GM18505 (cell line): ENCODE results near the gene GNG12.
"Not testable (repeated sequence)": the region's sequence is repeated elsewhere in the genome, so short reads cannot be mapped to it uniquely, and the experiment has no call there.

Experiments used
- ATAC-seq: cut with Tn5 transposase; IDR thresholded peaks from one replicate; pipeline ENCODE4 v1.9.1; 2021; ENCODE audit not compliant: unreplicated experiment
- POLR2A ChIP-seq: IDR thresholded peaks from 4 replicates; pipeline ENCODE4 v1.6.1; 2011; ENCODE audit warnings: borderline replicate concordance; ENCODE audit not compliant: insufficient read depth, insufficient read length; ENCODE audit errors: extremely low read depth

The GNG12 gene

GRCh38 chr1:67741121-67741520, 92.1 kb downstream of the GNG12 start:
- ATAC-seq: no peak
- TF ChIP-seq POLR2A: no peak

GRCh38 chr1:67740543-67740942, 92.7 kb downstream of the GNG12 start:
- no peak for TF ChIP-seq POLR2A
- ATAC-seq: no peak

- no peak for ATAC-seq
These were observed 93.9 kb downstream of the GNG12 start for GRCh38 chr1:67739361-67739760.

GRCh38 chr1:67738401-67738800, 94.9 kb downstream of the GNG12 start:
- no peak for ATAC-seq
- no peak for TF ChIP-seq POLR2A

More at GRCh38 chr1:67739361-67739760, 93.9 kb downstream of the GNG12 start:
- no peak for TF ChIP-seq POLR2A

- no peak for TF ChIP-seq POLR2A
- no peak for ATAC-seq
These were observed 95.4 kb downstream of the GNG12 start for GRCh38 chr1:67737875-67738274.

GRCh38 chr1:67736750-67737149, 96.5 kb downstream of the GNG12 start:
- no peak for ATAC-seq
- no peak for TF ChIP-seq POLR2A

GRCh38 chr1:67735806-67736627, 97.2 kb downstream of the GNG12 start:
- ATAC-seq: peak; percentile 94
- peak; percentile 75 for TF ChIP-seq POLR2A

GRCh38 chr1:67735206-67735605, 98.1 kb downstream of the GNG12 start:
- no peak for ATAC-seq

GRCh38 chr1:67734323-67734690, 99.0 kb downstream of the GNG12 start:
- no peak for TF ChIP-seq POLR2A
- ATAC-seq: no peak

More at GRCh38 chr1:67735206-67735605, 98.1 kb downstream of the GNG12 start:
- TF ChIP-seq POLR2A: no peak

GRCh38 chr1:67733681-67734322, 99.5 kb downstream of the GNG12 start:
- ATAC-seq: no peak
- no peak for TF ChIP-seq POLR2A

- ATAC-seq: peak; percentile 39
- TF ChIP-seq POLR2A: no peak
These were observed 100.5 kb downstream of the GNG12 start for GRCh38 chr1:67732750-67733151.

GRCh38 chr1:67731322-67731721, 101.9 kb downstream of the GNG12 start:
- ATAC-seq: no peak
- TF ChIP-seq POLR2A: no peak

GRCh38 chr1:67730312-67730711, 103.0 kb downstream of the GNG12 start:
- ATAC-seq: not testable (repeated sequence)

- ATAC-seq: no peak
- no peak for TF ChIP-seq POLR2A
These were observed 103.4 kb downstream of the GNG12 start for GRCh38 chr1:67729872-67730271.

GRCh38 chr1:67726224-67726623, 107.0 kb downstream of the GNG12 start:
- no peak for ATAC-seq
- TF ChIP-seq POLR2A: no peak

- no peak for TF ChIP-seq POLR2A
- ATAC-seq: no peak
These were observed 108.2 kb downstream of the GNG12 start for GRCh38 chr1:67724928-67725560.
